HepG2 (cell line): ENCODE measurements around the gene SEBOX. TPM values are rescaled to one million over a fixed set of nuclear protein-coding genes. Genes with fewer than 3 reads are reported as not detected.
A peak's percentile ranks its signal among the peaks of the same experiment; 100 is the strongest.

Experiments used
- FOXO1 ChIP-seq: sonication (generic); formaldehyde crosslinking; IDR thresholded peaks from 2 replicates; pipeline ENCODE4 v1.4.0; 2020; ENCODE audit warnings: missing genetic modification reagents
- HMGXB4 ChIP-seq, 2 experiments: sonication (generic) in 1 of 2; formaldehyde crosslinking in 1 of 2; IDR thresholded peaks; 2 replicates each; pipeline versions ENCODE4 v1.4.0 to v1.6.1; 2018 to 2020; ENCODE audit warnings: missing genetic modification reagents in 2 of 2, borderline replicate concordance in 1 of 2, low read depth in 1 of 2, mild to moderate bottlenecking in 1 of 2, missing biosample characterization in 1 of 2
- KLF15 ChIP-seq: sonication (generic); formaldehyde crosslinking; IDR thresholded peaks from 2 replicates; pipeline ENCODE4 v1.8.1; 2023; ENCODE audit warnings: borderline replicate concordance, mild to moderate bottlenecking, inconsistent platforms, missing genetic modification reagents, mixed read lengths
- KLF9 ChIP-seq: IDR thresholded peaks from 2 replicates; pipeline ENCODE4 v1.6.1; 2016; ENCODE audit warnings: low read depth
- KMT2A ChIP-seq: sonication (generic); formaldehyde crosslinking; IDR thresholded peaks from 2 replicates; pipeline ENCODE4 v1.4.0; 2020; ENCODE audit warnings: missing genetic modification reagents
- MBNL3 ChIP-seq: fragments of 250-450 bp; sonication (Bioruptor Pico); conservative IDR thresholded peaks from 2 replicates; pipeline ENCODE4 v1.8.0; 2022; ENCODE audit warnings: mild to moderate bottlenecking, inconsistent platforms
- MXI1 ChIP-seq: IDR thresholded peaks from 3 replicates; pipeline ENCODE4 v1.6.1; 2012; ENCODE audit warnings: low read depth, low read length, inconsistent platforms, borderline replicate concordance
- MYC ChIP-seq: sonication (generic); formaldehyde crosslinking; IDR thresholded peaks from 2 replicates; pipeline ENCODE4 v1.9.0; 2021; ENCODE audit warnings: missing genetic modification reagents, borderline replicate concordance
- PRMT3 ChIP-seq: sonication (generic); formaldehyde crosslinking; IDR thresholded peaks from 2 replicates; pipeline ENCODE4 v1.8.1; 2022; ENCODE audit warnings: low read depth, mild to moderate bottlenecking, moderate library complexity, missing genetic modification reagents, borderline replicate concordance
- SMC3 ChIP-seq: IDR thresholded peaks from 2 replicates; pipeline ENCODE4 v1.6.1; 2011; ENCODE audit warnings: low read length, improper control_type of control experiment
- TAF15 ChIP-seq: fragments of 200-400 bp; formaldehyde crosslinking; IDR thresholded peaks from one replicate; pipeline ENCODE4 v1.6.1; 2018; ENCODE audit warnings: mild to moderate bottlenecking, low read depth, low read length; ENCODE audit not compliant: poor library complexity, severe bottlenecking
- TEAD2 ChIP-seq: sonication (generic); formaldehyde crosslinking; IDR thresholded peaks from 2 replicates; pipeline ENCODE4 v1.9.0; 2021; ENCODE audit warnings: missing genetic modification reagents
- USF2 ChIP-seq, 2 experiments: sonication (generic) in 1 of 2; formaldehyde crosslinking in 1 of 2; IDR thresholded peaks; 2 replicates each; pipeline versions ENCODE4 v1.5.1 to v1.6.1; 2011 to 2020; ENCODE audit warnings: borderline replicate concordance in 1 of 2, low read depth in 1 of 2, low read length in 1 of 2, mild to moderate bottlenecking in 1 of 2, missing genetic modification reagents in 1 of 2, moderate library complexity in 1 of 2
- ZMYM3 ChIP-seq: sonication (generic); formaldehyde crosslinking; IDR thresholded peaks from 2 replicates; pipeline ENCODE4 v1.5.1; 2020; ENCODE audit warnings: mild to moderate bottlenecking, missing genetic modification reagents
- ZNF234 ChIP-seq: sonication (generic); formaldehyde crosslinking; conservative IDR thresholded peaks from 2 replicates; pipeline ENCODE4 v1.5.1; 2020; ENCODE audit warnings: mild to moderate bottlenecking, missing genetic modification reagents
- ZNF383 ChIP-seq: sonication (generic); formaldehyde crosslinking; IDR thresholded peaks from 2 replicates; pipeline ENCODE4 v1.4.0; 2020; ENCODE audit warnings: missing genetic modification reagents, mild to moderate bottlenecking, borderline replicate concordance
- ZNF792 ChIP-seq: IDR thresholded peaks from 2 replicates; pipeline ENCODE4 v1.6.1; 2016
- ZXDC ChIP-seq: sonication (generic); formaldehyde crosslinking; IDR thresholded peaks from 2 replicates; pipeline ENCODE4 v1.5.0; 2020; ENCODE audit warnings: mild to moderate bottlenecking, missing genetic modification reagents
- polyA plus RNA-seq, 8 experiments: library from polyadenylated mRNA; depleted of rRNA in 3 of 8; stranded (reverse) in 7 of 8; unstranded in 1 of 8; fragments of >200 nt; fragmentation: Illumina TruSeq in 4 of 8; extraction: Trizol in 4 of 8; gene quantifications; 2 replicates each; pipeline versions ENCODE4 v1.2.1 to v1.2.3, GENCODE V29; 2011 to 2016; ENCODE audit warnings: low read depth in 4 of 8, missing spikeins in 1 of 8, mixed read lengths in 1 of 8; ENCODE audit not compliant: insufficient read depth in 1 of 8
- total RNA-seq, 5 experiments: library from RNA; depleted of rRNA; stranded (reverse); fragments of >200 nt; fragmentation: Illumina TruSeq; extraction: Trizol; gene quantifications; 2 replicates each; pipeline ENCODE4 v1.2.3, GENCODE V29; 2016; ENCODE audit warnings: low read depth in 1 of 5
- TF ChIP-seq, protein P1 (sequence below): IDR thresholded peaks from 2 replicates; pipeline ENCODE4 v1.6.1; 2018; ENCODE audit warnings: missing genetic modification reagents, mild to moderate bottlenecking, missing compliant biosample characterization
- TF ChIP-seq, protein P2 (sequence below): sonication (generic); formaldehyde crosslinking; conservative IDR thresholded peaks from 2 replicates; pipeline ENCODE4 v1.5.0; 2020; ENCODE audit warnings: missing genetic modification reagents

The SEBOX gene
- total and polyA plus RNA-seq, 2 of the 13 experiments (the other 11 are each of a cell fraction or from before 2014, with no cell fraction given), result not detected

GRCh38 chr17:28346746-28347246 is 18.2 kb downstream of the SEBOX start (continued):
- TF ChIP-seq ZXDC (no peak), ZNF234 (no peak), KLF9 (CRISPR knock-in tag) (0 out of 2 replicates have a peak, but pooled peaks have one; percentile 66), FOXO1 (peak; percentile 92), MYC (no peak), ZNF383 (CRISPR knock-in tag) (no peak), HMGXB4 (CRISPR knock-in tag; IDR thresholded peaks at IDR 0.05; ENCODE audit: borderline replicate concordance in 1 of 2, low read depth in 1 of 2) (peak; percentile 36 to 58; a peak in 3 of 4 replicates), MBNL3 (CRISPR knock-in tag) (no peak), KLF15 (no peak), ZNF792 (no peak), TEAD2 (CRISPR knock-in tag) (no peak), MXI1 (peak; percentile 49; the same call in 1 of the 3 replicates), USF2 (IDR thresholded peaks at IDR 0.05; ENCODE audit: low read depth, low read length) (no peak), USF2 (CRISPR knock-in tag; IDR thresholded peaks at IDR 0.05; ENCODE audit: borderline replicate concordance) (no peak), PRMT3 (CRISPR knock-in tag) (no peak), KMT2A (CRISPR knock-in tag) (no peak), ZMYM3 (CRISPR knock-in tag) (no peak; the same call in 1 of the 2 replicates), SMC3 (peak; percentile 74), TAF15 (no peak)
- TF ChIP-seq, protein P1, sequence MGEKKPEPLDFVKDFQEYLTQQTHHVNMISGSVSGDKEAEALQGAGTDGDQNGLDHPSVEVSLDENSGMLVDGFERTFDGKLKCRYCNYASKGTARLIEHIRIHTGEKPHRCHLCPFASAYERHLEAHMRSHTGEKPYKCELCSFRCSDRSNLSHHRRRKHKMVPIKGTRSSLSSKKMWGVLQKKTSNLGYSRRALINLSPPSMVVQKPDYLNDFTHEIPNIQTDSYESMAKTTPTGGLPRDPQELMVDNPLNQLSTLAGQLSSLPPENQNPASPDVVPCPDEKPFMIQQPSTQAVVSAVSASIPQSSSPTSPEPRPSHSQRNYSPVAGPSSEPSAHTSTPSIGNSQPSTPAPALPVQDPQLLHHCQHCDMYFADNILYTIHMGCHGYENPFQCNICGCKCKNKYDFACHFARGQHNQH, result 0 out of 2 replicates have a peak, but pooled peaks have one; percentile 49
- TF ChIP-seq, protein P2, sequence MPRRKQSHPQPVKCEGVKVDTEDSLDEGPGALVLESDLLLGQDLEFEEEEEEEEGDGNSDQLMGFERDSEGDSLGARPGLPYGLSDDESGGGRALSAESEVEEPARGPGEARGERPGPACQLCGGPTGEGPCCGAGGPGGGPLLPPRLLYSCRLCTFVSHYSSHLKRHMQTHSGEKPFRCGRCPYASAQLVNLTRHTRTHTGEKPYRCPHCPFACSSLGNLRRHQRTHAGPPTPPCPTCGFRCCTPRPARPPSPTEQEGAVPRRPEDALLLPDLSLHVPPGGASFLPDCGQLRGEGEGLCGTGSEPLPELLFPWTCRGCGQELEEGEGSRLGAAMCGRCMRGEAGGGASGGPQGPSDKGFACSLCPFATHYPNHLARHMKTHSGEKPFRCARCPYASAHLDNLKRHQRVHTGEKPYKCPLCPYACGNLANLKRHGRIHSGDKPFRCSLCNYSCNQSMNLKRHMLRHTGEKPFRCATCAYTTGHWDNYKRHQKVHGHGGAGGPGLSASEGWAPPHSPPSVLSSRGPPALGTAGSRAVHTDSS (CRISPR knock-in tag), result no peak
